ENCODE data around the gene YTHDF1.

YTHDF1 gene

DNA sequence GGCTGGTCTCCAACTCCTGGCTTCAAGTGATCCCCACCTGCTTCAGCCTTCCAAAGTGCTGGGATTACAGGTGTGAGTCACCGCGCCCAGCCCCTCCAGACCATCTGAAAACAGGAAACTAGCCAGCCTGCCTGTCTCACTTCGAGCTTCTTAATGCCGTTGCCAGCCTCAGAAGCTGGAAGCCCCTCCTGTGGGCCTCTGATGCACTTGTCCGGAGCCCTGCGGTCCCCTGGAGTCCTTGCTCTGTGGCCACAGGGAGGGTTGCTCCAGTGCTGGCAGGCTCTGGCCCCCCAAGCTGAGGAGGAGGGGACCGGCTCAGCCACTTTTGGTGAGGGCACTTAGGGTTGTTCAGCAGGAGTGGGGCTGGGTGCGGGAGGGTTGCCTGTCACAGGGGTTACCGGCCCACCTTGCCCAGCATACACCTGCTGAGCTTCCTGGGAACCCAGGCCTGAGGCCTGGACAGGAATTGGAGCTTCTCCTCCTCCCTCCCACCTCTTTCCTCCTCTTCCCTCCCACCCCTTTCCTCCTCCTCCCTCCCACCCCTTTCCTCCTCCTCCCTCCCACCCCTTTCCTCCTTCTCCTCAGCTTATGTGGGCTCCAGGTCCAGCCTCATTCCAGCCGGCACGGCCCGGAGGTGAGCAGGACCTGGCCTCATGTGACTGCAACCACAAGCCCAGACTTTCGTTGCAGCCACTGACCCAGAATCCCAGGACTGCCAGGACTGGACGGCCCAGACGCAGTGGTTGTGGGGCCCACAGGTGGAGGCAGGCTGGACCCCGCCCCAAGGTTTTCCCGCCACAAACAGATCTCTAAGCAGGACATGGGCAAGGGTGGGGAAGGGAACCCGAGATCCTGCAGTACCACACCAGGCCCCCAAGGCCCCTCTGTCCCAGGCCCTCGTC is 10.4 kb upstream of the YTHDF1 start:
- no peak for DNase-seq

DNA sequence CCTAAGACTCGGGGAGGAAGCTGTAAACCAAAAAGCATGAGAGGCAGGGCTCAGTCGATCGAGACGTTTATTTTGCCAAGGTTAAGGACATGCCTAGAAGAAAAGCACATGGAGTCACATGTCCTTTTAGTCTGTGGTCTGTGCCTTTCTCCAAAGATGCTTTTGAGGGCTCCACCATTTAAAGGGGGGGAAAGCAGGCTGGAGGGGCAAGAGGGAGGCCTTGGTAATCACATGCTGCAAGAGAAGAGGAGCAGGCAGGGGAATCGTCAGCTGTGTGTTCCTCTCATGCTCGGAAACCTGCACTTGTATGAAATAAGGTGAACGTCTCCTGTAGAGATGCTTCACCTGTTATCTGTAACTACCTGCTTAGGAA is 9.1 kb upstream of the YTHDF1 start:
- no peak for DNase-seq

GRCh38 chr20:63224412-63225081 is 8.6 kb upstream of the YTHDF1 start:
- peak in 1 of 2 experiments; percentile 53 for DNase-seq

DNA sequence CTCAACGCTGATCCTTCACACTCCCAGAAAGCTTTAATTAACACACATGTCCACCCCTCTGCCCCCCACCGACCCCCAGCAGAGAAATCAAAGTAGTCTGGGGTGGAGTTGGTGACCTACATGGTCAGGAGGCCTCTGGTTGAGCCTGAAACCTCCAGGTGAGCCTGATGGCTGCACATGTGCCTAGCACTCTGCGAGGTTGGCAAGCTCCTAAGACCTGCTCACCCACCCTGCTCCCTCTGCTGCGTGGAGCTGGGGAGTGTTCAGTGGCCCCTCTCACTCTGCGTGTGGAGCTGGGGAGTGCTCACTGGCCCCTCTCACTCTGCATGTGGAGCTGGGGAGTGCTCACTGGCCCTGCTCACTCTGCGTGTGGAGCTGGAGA is 7.9 kb upstream of the YTHDF1 start:
- no peak for DNase-seq

DNA sequence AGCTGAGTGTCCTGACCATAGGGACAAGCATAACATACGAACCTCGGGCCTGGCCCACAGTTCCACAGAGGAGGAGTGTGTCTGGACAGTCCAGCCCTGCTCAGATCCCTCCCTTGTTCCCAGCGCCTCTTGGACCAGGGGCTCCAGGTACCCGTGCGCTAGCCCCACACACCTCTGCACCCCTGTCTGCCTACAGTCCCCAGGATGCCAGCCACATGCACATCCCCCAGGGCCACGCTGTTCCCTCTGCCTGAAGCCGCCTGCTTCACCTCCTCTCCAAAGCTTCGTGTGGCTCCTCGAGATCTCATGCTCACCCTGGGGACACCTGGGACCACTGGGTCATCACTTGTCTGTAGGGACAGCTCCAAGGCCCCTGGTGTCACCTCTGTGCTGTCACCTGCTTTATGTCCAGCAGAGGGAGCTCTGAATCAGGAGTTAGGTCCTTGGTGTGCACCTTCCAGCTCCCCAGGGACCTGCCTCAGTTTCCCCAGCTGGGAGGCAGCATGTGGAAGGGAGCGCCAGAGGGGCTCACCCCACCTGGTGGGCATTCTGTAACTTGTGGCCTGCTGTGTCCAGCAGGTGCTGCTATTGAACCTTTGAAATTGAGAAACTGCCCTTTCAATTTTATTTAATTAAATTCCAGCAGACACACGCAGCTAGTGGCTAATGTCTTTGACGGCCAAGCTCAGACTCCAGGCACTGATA is 7.3 kb upstream of the YTHDF1 start:
- peak in 1 of 2 experiments; percentile 42 for DNase-seq

GRCh38 chr20:63222541-63222940 is 6.6 kb upstream of the YTHDF1 start:
- no peak for DNase-seq

- peak in 1 of 2 experiments; percentile 63 for DNase-seq
These were observed 5.6 kb upstream of the YTHDF1 start for GRCh38 chr20:63221400-63222053.

GRCh38 chr20:63220696-63221399 is 4.9 kb upstream of the YTHDF1 start:
- no peak for DNase-seq

DNA sequence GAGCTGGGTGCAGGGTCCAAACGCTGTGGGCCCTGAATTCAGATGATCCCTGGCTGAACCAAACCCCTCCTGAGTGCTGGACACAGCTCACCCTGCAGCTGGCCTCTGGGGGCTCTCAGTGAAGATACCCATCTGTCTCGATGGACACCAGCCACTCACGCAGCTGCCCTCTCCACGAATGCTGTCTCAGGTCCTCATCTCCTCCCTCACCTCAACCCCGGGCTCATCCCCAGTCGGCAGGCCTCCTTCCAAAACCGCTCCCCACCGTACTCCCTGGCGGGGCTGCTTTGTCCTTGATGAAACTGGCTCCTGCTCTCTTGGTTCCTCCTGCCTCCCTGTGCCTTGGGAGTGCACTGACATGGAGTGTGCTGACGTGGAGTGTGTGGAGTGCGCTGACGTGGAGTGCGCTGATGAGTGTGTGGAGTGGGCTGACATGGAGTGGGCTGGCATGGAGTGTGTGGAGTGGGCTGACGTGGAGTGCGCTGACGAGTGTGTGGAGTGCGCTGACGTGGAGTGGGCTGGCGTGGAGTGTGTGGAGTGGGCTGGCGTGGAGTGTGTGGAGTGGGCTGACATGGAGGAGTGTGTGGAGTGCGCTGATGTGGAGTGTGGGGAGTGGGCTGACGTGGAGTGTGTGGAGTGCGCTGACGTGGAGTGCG is 4.1 kb upstream of the YTHDF1 start:
- no peak for DNase-seq

DNA sequence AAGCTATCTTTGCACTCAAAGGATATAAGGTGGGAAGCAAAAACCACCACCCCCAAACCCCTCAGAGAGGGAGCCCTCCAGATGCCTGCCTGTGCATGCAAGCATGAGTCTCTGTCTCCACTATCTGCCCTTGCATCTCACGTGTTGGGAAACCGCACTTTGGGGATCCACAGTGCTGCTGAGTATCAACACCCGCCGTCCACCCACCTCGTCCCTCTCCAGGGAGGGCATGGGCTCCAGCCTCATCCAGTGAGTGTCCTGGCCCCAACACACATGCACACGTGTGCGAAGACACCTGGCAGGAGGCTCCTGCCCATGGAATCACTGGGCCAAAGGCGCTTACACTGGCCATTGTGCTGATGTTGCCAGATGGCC is 3.5 kb upstream of the YTHDF1 start:
- DNase-seq, result no peak

- DNase-seq, result no peak
These were observed 2.9 kb upstream of the YTHDF1 start for GRCh38 chr20:63218701-63219446.

GRCh38 chr20:63217706-63218105 is 1.8 kb upstream of the YTHDF1 start:
- DNase-seq, result no peak

- DNase-seq, result no peak
These were observed 1.0 kb upstream of the YTHDF1 start for GRCh38 chr20:63216849-63217471.

- DNase-seq, result peak; percentile 22 to 33
These were observed 560 bp downstream of the YTHDF1 start for GRCh38 chr20:63215101-63216040.

DNA sequence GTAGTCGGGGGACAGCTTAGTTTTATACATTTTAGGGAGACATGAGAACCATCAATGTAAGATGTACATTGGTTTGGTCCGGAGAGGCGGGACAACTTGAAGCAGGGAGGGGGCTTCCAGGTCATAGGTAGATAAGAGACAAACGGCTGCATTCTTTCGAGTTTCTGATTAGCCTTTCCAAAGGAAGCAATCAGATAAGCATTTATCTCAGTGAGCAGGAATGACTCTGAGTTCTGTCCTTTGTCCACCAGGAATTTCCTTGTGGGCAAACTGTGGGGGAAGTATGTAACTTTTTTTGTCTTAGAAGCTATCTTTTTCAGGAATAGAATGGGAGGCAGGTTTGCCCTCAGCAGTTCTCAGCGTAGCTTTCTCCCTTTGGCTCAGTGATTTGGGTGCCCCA is 1.4 kb downstream of the YTHDF1 start:
- DNase-seq, result no peak

- no peak for DNase-seq
These were observed 3.1 kb downstream of the YTHDF1 start for GRCh38 chr20:63212792-63213191.

DNA sequence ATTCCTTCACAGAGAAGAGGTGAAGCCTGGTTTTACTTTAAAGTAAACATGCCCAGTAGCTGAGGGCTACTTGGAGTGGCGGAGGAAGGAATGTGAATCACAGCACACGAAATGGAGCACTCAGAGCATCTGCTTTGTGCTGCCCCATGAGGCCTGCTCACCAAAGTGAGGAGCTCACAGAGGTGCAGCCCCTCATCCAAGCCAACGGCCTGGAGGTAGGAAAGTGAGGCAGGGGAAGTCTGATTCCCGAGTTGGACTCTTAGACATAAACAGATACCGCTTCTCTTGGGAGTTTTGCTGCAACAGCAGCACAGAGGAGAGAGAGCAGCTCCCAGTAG is 3.6 kb downstream of the YTHDF1 start:
- no peak for DNase-seq

GRCh38 chr20:63210011-63210605 is 5.8 kb downstream of the YTHDF1 start:
- no peak for DNase-seq

DNA sequence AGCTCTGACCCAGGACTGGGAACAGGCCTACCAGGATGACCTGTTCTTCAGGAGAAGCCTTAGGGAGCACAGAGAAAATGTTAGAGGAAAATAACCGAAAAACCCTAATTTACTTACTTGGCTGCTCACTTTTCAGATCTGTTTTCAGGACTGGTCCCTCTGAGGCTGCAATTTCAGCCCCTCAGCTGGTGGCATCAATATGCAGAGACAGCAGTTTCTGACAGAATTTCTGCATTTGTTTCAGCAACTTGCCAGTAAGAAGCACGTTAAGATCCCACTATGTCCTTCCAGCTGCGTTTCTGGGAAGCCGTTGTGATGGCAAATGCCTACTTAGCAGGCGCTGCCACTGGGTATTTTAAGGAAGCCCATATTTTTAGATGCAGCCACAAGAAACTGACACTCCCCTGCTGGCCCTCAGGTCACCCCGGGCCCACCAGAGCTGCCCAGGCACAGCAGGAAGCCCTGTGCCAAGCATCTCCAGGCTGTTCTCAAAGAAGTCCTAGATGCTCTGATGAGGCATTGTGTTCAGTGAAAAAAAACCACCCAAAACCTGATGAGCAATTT is 7.5 kb downstream of the YTHDF1 start:
- DNase-seq, result no peak
